SK-N-SH (cell line): Measurements from ENCODE around the gene SNRNP70.

ENCODE experiments used
- EP300 ChIP-seq, 2 experiments: IDR thresholded peaks; 2 replicates each; pipeline versions ENCODE4 v1.4.0 to v1.6.1; 2012; ENCODE audit warnings: borderline replicate concordance in 1 of 2, low read depth in 1 of 2, low read length in 1 of 2
- GABPA ChIP-seq: IDR thresholded peaks from 2 replicates; pipeline ENCODE4 v1.4.0; 2012; ENCODE audit warnings: low read depth, mild to moderate bottlenecking
- JUND ChIP-seq: IDR thresholded peaks from 2 replicates; pipeline ENCODE4 v1.4.0; 2012
- YY1 ChIP-seq: IDR thresholded peaks from 2 replicates; pipeline ENCODE4 v1.4.0; 2012; ENCODE audit warnings: low read depth, mild to moderate bottlenecking
- TF ChIP-seq, protein P1 (sequence below): fragments of 200-600 bp; sonication (generic); IDR thresholded peaks from 2 replicates; pipeline ENCODE4 v1.6.1; 2017; ENCODE audit warnings: antibody characterized with exemption, mild to moderate bottlenecking, moderate library complexity
- TF ChIP-seq, protein P2 (sequence below): IDR thresholded peaks from 2 replicates; pipeline ENCODE4 v1.4.0; 2012; ENCODE audit warnings: low read depth
- TF ChIP-seq, protein P3 (sequence below): fragments of 150-350 bp; IDR thresholded peaks from 2 replicates; pipeline ENCODE4 v1.6.1; 2017; ENCODE audit warnings: antibody characterized with exemption, low read length, low read depth, borderline replicate concordance
- TF ChIP-seq, protein P4 (sequence below): IDR thresholded peaks from 2 replicates; pipeline ENCODE4 v1.6.1; 2012; ENCODE audit warnings: mild to moderate bottlenecking, low read depth, low read length, moderate library complexity

DNA sequence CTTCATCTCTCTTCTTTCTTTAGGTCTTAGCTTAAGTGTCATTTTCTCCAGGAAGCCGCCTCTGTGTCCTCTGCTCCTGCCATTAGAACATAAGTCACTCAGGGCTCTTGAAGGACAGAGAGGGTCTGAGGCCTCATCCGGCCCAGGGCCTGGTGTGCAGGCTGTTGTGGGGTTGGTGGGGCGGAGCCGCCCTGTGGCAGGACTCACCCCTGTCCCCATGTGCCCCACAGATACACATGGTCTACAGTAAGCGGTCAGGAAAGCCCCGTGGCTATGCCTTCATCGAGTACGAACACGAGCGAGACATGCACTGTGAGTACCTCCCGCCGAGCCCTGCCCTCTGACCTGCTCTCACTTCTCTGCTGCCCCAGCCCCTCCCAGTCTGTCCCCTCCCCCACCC is 15.9 kb downstream of the SNRNP70 start:
- TF ChIP-seq GABPA (no peak), YY1 (no peak), EP300 (IDR thresholded peaks at IDR 0.05; ENCODE audit: borderline replicate concordance in 1 of 2, low read depth in 1 of 2, low read length in 1 of 2) (no peak), JUND (no peak)
- TF ChIP-seq, protein P1, sequence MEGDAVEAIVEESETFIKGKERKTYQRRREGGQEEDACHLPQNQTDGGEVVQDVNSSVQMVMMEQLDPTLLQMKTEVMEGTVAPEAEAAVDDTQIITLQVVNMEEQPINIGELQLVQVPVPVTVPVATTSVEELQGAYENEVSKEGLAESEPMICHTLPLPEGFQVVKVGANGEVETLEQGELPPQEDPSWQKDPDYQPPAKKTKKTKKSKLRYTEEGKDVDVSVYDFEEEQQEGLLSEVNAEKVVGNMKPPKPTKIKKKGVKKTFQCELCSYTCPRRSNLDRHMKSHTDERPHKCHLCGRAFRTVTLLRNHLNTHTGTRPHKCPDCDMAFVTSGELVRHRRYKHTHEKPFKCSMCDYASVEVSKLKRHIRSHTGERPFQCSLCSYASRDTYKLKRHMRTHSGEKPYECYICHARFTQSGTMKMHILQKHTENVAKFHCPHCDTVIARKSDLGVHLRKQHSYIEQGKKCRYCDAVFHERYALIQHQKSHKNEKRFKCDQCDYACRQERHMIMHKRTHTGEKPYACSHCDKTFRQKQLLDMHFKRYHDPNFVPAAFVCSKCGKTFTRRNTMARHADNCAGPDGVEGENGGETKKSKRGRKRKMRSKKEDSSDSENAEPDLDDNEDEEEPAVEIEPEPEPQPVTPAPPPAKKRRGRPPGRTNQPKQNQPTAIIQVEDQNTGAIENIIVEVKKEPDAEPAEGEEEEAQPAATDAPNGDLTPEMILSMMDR, result no peak
- TF ChIP-seq, protein P2, sequence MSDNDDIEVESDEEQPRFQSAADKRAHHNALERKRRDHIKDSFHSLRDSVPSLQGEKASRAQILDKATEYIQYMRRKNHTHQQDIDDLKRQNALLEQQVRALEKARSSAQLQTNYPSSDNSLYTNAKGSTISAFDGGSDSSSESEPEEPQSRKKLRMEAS, result no peak
- TF ChIP-seq, protein P3, sequence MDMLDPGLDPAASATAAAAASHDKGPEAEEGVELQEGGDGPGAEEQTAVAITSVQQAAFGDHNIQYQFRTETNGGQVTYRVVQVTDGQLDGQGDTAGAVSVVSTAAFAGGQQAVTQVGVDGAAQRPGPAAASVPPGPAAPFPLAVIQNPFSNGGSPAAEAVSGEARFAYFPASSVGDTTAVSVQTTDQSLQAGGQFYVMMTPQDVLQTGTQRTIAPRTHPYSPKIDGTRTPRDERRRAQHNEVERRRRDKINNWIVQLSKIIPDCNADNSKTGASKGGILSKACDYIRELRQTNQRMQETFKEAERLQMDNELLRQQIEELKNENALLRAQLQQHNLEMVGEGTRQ, result no peak
- TF ChIP-seq, protein P4, sequence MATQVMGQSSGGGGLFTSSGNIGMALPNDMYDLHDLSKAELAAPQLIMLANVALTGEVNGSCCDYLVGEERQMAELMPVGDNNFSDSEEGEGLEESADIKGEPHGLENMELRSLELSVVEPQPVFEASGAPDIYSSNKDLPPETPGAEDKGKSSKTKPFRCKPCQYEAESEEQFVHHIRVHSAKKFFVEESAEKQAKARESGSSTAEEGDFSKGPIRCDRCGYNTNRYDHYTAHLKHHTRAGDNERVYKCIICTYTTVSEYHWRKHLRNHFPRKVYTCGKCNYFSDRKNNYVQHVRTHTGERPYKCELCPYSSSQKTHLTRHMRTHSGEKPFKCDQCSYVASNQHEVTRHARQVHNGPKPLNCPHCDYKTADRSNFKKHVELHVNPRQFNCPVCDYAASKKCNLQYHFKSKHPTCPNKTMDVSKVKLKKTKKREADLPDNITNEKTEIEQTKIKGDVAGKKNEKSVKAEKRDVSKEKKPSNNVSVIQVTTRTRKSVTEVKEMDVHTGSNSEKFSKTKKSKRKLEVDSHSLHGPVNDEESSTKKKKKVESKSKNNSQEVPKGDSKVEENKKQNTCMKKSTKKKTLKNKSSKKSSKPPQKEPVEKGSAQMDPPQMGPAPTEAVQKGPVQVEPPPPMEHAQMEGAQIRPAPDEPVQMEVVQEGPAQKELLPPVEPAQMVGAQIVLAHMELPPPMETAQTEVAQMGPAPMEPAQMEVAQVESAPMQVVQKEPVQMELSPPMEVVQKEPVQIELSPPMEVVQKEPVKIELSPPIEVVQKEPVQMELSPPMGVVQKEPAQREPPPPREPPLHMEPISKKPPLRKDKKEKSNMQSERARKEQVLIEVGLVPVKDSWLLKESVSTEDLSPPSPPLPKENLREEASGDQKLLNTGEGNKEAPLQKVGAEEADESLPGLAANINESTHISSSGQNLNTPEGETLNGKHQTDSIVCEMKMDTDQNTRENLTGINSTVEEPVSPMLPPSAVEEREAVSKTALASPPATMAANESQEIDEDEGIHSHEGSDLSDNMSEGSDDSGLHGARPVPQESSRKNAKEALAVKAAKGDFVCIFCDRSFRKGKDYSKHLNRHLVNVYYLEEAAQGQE, result no peak
